ENCODE results near the gene MAP4K5.

The MAP4K5 gene

GRCh38 chr14:50530794-50531365 is 1.5 kb downstream of the MAP4K5 start:
- peak overlapping the region; percentile 81 for H3K4me3 ChIP-seq (ENCODE audit: low read depth, low read length)
- TF ChIP-seq POLR2A (IDR thresholded peaks at IDR 0.05; ENCODE audit: extremely low read depth, insufficient read length) (no peak), MAX (IDR thresholded peaks at IDR 0.05; ENCODE audit: low read depth, low read length) (no peak), CTCF (IDR thresholded peaks at IDR 0.05; ENCODE audit: low read depth, low read length) (no peak), MYC (IDR thresholded peaks at IDR 0.05; ENCODE audit: low read depth, low read length) (no peak)
- no peak for DNase-seq (ENCODE audit: low read depth)

GRCh38 chr14:50530358-50530757 is 2.0 kb downstream of the MAP4K5 start:
- no peak for TF ChIP-seq MAX (IDR thresholded peaks at IDR 0.05; ENCODE audit: low read depth, low read length)
- H3K4me3 ChIP-seq (ENCODE audit: low read depth, low read length), result peak overlapping the region; percentile 81
- DNase-seq (ENCODE audit: low read depth), result no peak

- DNase-seq (ENCODE audit: low read depth), result peak; percentile 12
- no peak overlapping the region for H3K4me3 ChIP-seq (ENCODE audit: low read depth, low read length)
- TF ChIP-seq CTCF (IDR thresholded peaks at IDR 0.05; ENCODE audit: low read depth, low read length), result no peak
- TF ChIP-seq MAX (IDR thresholded peaks at IDR 0.05; ENCODE audit: low read depth, low read length), result no peak
- no peak for TF ChIP-seq MYC (IDR thresholded peaks at IDR 0.05; ENCODE audit: low read depth, low read length)
- no peak for TF ChIP-seq POLR2A (IDR thresholded peaks at IDR 0.05; ENCODE audit: extremely low read depth, insufficient read length)
These were observed 2.8 kb downstream of the MAP4K5 start for GRCh38 chr14:50529288-50530179.

GRCh38 chr14:50528000-50528399 is 4.4 kb downstream of the MAP4K5 start:
- no peak for DNase-seq (ENCODE audit: low read depth)
- no peak overlapping the region for H3K4me3 ChIP-seq (ENCODE audit: low read depth, low read length)
- TF ChIP-seq MAX (IDR thresholded peaks at IDR 0.05; ENCODE audit: low read depth, low read length) (no peak), POLR2A (IDR thresholded peaks at IDR 0.05; ENCODE audit: extremely low read depth, insufficient read length) (no peak), MYC (IDR thresholded peaks at IDR 0.05; ENCODE audit: low read depth, low read length) (no peak), CTCF (IDR thresholded peaks at IDR 0.05; ENCODE audit: low read depth, low read length) (no peak)

- TF ChIP-seq MYC (IDR thresholded peaks at IDR 0.05; ENCODE audit: low read depth, low read length) (no peak), CTCF (IDR thresholded peaks at IDR 0.05; ENCODE audit: low read depth, low read length) (no peak), MAX (IDR thresholded peaks at IDR 0.05; ENCODE audit: low read depth, low read length) (no peak), POLR2A (IDR thresholded peaks at IDR 0.05; ENCODE audit: extremely low read depth, insufficient read length) (no peak)
- DNase-seq (ENCODE audit: low read depth), result peak; percentile 17
- H3K4me3 ChIP-seq (ENCODE audit: low read depth, low read length), result no peak overlapping the region
These were observed 7.4 kb downstream of the MAP4K5 start for GRCh38 chr14:50524731-50525515.

All from NB4 (cell line).